OCI-LY3 (cell line): ENCODE results near the gene TOP2A.

Source experiments
- EZH2phosphoT487 ChIP-seq: fragments of 200-600 bp; shearing (Covaris generic); IDR thresholded peaks from 2 replicates; pipeline ENCODE4 v1.6.1; 2018; ENCODE audit warnings: antibody characterized with exemption, mixed run types, low read depth
- TF ChIP-seq, protein P1 (sequence below): fragments of 200-600, 300-600 bp; sonication (generic); IDR thresholded peaks from 2 replicates; pipeline ENCODE4 v1.5.1; 2014; ENCODE audit warnings: antibody characterized with exemption, low read length, low read depth

DNA sequence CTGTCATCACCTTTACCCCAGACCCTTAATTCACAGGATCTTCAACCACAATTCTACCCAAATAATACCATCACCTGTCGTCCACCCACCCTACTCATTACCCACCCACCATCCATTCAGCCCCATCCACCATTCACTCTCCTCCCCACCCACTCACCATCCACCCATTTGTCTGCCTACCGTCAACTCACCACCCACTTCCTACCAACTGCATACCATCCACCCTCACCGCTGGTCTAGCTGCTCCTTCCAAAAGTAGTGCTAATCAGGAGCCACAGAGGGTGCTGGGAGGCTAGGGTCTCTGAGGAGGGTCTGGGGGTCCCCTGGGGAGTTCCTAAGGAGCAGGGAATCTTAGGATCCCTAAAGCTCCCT, 13.5 kb upstream of the TOP2A start:
- TF ChIP-seq, protein P1, sequence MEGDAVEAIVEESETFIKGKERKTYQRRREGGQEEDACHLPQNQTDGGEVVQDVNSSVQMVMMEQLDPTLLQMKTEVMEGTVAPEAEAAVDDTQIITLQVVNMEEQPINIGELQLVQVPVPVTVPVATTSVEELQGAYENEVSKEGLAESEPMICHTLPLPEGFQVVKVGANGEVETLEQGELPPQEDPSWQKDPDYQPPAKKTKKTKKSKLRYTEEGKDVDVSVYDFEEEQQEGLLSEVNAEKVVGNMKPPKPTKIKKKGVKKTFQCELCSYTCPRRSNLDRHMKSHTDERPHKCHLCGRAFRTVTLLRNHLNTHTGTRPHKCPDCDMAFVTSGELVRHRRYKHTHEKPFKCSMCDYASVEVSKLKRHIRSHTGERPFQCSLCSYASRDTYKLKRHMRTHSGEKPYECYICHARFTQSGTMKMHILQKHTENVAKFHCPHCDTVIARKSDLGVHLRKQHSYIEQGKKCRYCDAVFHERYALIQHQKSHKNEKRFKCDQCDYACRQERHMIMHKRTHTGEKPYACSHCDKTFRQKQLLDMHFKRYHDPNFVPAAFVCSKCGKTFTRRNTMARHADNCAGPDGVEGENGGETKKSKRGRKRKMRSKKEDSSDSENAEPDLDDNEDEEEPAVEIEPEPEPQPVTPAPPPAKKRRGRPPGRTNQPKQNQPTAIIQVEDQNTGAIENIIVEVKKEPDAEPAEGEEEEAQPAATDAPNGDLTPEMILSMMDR, result no peak
- no peak for TF ChIP-seq EZH2phosphoT487
